ENCODE data around the gene TTC39C. TPM values are rescaled to one million over a fixed set of nuclear protein-coding genes. Genes with fewer than 3 reads are reported as not detected.

Gene TTC39C
- total RNA-seq, 2 experiments from 2014 or later, result 31.4 to 47.0 TPM

- Histone ChIP-seq H4K20me1 (ENCODE audit: insufficient read depth, low read length) (no peaks in the 10 kb centered on the region), H3K4me2 (ENCODE audit: low read length) (no peak overlapping the region), H3K9me2 (ENCODE audit: insufficient read depth, low read length) (no peaks in the 10 kb centered on the region), H3K4me1 (ENCODE audit: insufficient read depth, low read length, poor library complexity, severe bottlenecking) (no peaks in the 10 kb centered on the region), H3K4me3 (ENCODE audit: low read depth, low read length, poor library complexity, severe bottlenecking) (no peak overlapping the region), H3K9me3 (ENCODE audit: low read length) (no peaks in the 10 kb centered on the region), H3K27ac (ENCODE audit: low read depth, low read length, poor library complexity, severe bottlenecking) (no peak overlapping the region), H2AFZ (ENCODE audit: low read length) (no peak overlapping the region), H3K79me2 (ENCODE audit: insufficient read depth, low read depth, low read length) (no peaks in the 10 kb centered on the region), H3K36me3 (ENCODE audit: insufficient read depth, low read length) (no peaks in the 10 kb centered on the region)
- ChIA-PET POLR2A (no interaction called here), CTCF (ENCODE audit: unreplicated experiment) (no interaction called here)
- BruUV-seq (replicated peaks), result no TSS peak
- TF ChIP-seq, protein P1, sequence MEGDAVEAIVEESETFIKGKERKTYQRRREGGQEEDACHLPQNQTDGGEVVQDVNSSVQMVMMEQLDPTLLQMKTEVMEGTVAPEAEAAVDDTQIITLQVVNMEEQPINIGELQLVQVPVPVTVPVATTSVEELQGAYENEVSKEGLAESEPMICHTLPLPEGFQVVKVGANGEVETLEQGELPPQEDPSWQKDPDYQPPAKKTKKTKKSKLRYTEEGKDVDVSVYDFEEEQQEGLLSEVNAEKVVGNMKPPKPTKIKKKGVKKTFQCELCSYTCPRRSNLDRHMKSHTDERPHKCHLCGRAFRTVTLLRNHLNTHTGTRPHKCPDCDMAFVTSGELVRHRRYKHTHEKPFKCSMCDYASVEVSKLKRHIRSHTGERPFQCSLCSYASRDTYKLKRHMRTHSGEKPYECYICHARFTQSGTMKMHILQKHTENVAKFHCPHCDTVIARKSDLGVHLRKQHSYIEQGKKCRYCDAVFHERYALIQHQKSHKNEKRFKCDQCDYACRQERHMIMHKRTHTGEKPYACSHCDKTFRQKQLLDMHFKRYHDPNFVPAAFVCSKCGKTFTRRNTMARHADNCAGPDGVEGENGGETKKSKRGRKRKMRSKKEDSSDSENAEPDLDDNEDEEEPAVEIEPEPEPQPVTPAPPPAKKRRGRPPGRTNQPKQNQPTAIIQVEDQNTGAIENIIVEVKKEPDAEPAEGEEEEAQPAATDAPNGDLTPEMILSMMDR (conservative IDR thresholded peaks at IDR 0.05; ENCODE audit: low read length), result no peak
- intact Hi-C loops (cut with micrococcal nuclease; ENCODE audit: unreplicated experiment), result no loop called here
- no peak for DNase-seq (ENCODE audit: low spot score)
Observed at GRCh38 chr18:24168496-24168895, 153.9 kb downstream of the TTC39C start.

- no peaks in the 10 kb centered on the region for H3K9me3 ChIP-seq (ENCODE audit: low read length)
- ChIA-PET POLR2A (no interaction called here), CTCF (ENCODE audit: unreplicated experiment) (no interaction called here)
- DNase-seq (ENCODE audit: low spot score), result no peak
- no peak overlapping the region for H3K4me3 ChIP-seq (ENCODE audit: low read depth, low read length, poor library complexity, severe bottlenecking)
- H3K79me2 ChIP-seq (ENCODE audit: insufficient read depth, low read depth, low read length), result no peaks in the 10 kb centered on the region
- H3K36me3 ChIP-seq (ENCODE audit: insufficient read depth, low read length), result no peaks in the 10 kb centered on the region
- H3K27ac ChIP-seq (ENCODE audit: low read depth, low read length, poor library complexity, severe bottlenecking), result no peak overlapping the region
- intact Hi-C loops (cut with micrococcal nuclease; ENCODE audit: unreplicated experiment), result loop anchor here (10.0 kb wide), 1 partner anchor 224 kb away; the partner anchor contains the start of gene OSBPL1A
- no peaks in the 10 kb centered on the region for H3K9me2 ChIP-seq (ENCODE audit: insufficient read depth, low read length)
- no peaks in the 10 kb centered on the region for H4K20me1 ChIP-seq (ENCODE audit: insufficient read depth, low read length)
- BruUV-seq (replicated peaks), result no TSS peak
- H2AFZ ChIP-seq (ENCODE audit: low read length), result no peak overlapping the region
- no peak for TF ChIP-seq EZH2phosphoT487 (IDR thresholded peaks at IDR 0.05; ENCODE audit: borderline replicate concordance, low read depth, low read length)
- TF ChIP-seq, protein P1 (conservative IDR thresholded peaks at IDR 0.05; ENCODE audit: low read length), result no peak
- no peak overlapping the region for H3K4me2 ChIP-seq (ENCODE audit: low read length)
- H3K4me1 ChIP-seq (ENCODE audit: insufficient read depth, low read length, poor library complexity, severe bottlenecking), result no peaks in the 10 kb centered on the region
Observed at GRCh38 chr18:24170360-24170759, 155.8 kb downstream of the TTC39C start.

GRCh38 chr18:24173997-24174396 lies 159.4 kb downstream of the TTC39C start:
- Histone ChIP-seq H2AFZ (ENCODE audit: low read length) (no peak overlapping the region), H3K36me3 (ENCODE audit: insufficient read depth, low read length) (no peaks in the 10 kb centered on the region), H3K4me2 (ENCODE audit: low read length) (no peak overlapping the region), H3K4me3 (ENCODE audit: low read depth, low read length, poor library complexity, severe bottlenecking) (no peak overlapping the region), H3K9me2 (ENCODE audit: insufficient read depth, low read length) (no peaks in the 10 kb centered on the region), H3K79me2 (ENCODE audit: insufficient read depth, low read depth, low read length) (no peaks in the 10 kb centered on the region), H3K4me1 (ENCODE audit: insufficient read depth, low read length, poor library complexity, severe bottlenecking) (peaks cover 9% of the 10 kb centered on the region), H3K27ac (ENCODE audit: low read depth, low read length, poor library complexity, severe bottlenecking) (no peak overlapping the region), H4K20me1 (ENCODE audit: insufficient read depth, low read length) (no peaks in the 10 kb centered on the region), H3K9me3 (ENCODE audit: low read length) (no peaks in the 10 kb centered on the region)
- intact Hi-C loops (cut with micrococcal nuclease; ENCODE audit: unreplicated experiment), result loop anchor here (10.0 kb wide), 1 partner anchor 221 kb away; the partner anchor contains the start of gene OSBPL1A
- ChIA-PET POLR2A (interaction anchor here (0.5 to 0.6 kb wide), 3 partner anchors 20 to 360 kb away, joined by 3 to 5 read pairs (median 3); no protein-coding TSS in a partner anchor), CTCF (ENCODE audit: unreplicated experiment) (no interaction called here)
- no peak for DNase-seq (ENCODE audit: low spot score)
- TF ChIP-seq, protein P1 (conservative IDR thresholded peaks at IDR 0.05; ENCODE audit: low read length), result no peak
- no peak for TF ChIP-seq EZH2phosphoT487 (IDR thresholded peaks at IDR 0.05; ENCODE audit: borderline replicate concordance, low read depth, low read length)
- no TSS peak for BruUV-seq (replicated peaks)
